HG03066 (cell line): ENCODE measurements around the gene CALML6.
"Not testable (repeated sequence)": the region's sequence is repeated elsewhere in the genome, so short reads cannot be mapped to it uniquely, and the experiment has no call there.

Experiments
- ATAC-seq: cut with Tn5 transposase; IDR thresholded peaks from one replicate; pipeline ENCODE4 v1.9.1; 2021; ENCODE audit warnings: low read depth; ENCODE audit not compliant: unreplicated experiment

CALML6 gene

DNA sequence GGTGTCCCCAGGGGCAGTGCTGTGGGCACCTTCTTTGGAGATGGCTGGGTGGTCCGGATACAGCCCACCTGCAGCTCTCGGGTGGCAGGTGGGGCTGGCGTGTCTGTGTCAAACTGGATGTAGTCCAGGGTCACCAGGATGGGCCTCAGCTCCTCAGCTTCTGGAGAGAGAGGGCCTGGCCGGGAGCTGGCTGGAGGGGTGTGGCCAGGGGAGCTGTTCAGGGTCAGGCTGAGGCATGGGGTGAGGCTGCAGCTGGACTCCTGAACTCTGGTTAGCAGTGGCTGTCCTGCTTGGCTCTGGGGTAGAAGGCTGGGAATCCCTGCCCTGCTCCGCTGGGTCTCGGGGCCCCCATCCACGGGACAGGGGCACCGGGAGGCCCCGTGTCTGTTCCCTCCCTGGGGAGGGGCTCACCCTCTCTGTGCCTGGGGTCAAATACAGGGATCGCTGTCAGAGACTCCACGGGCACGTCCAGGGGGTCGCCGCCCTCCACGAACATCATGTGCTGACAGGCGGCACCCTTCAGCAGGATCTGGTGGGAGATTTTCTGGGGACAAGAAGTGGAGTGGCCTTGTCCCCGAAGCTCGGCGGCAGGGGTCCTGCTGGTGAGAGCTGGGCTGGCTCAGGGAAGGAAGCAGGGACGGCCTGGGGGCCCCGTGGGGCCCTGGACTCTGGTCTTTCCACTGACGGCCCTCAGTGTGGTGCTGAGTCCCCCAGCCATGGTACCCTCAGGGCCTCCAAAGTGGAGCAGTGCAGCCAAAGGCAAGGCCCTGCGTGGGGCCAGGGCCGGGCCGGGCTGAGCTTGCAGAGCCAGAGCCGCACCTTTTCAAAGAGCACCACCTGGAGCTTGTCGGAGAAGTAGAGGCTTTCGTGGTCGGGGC is 8.1 kb downstream of the CALML6 start:
- no peak for ATAC-seq

DNA sequence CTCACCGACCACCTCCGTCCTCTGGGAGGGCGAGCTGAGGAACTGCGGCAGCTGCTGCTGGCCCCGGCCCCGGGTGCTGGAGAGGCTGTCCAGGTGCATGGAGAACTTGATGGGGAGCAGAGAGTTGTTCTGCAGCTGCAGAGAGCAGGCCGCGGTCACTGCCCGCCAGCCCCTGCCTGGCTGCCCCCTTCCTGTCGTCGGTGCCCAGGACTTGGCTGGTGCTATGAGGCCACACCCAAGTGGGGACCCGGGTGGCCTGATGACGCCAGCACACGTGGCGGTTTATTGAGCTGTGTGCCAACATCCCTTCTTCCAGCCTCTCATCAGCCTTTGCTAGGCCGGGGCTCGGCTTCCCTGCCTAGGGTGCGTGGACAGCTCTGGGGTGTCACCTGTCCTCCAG is 9.3 kb downstream of the CALML6 start:
- ATAC-seq, result no peak

GRCh38 chr1:1924849-1925248 is 9.8 kb downstream of the CALML6 start:
- ATAC-seq, result no peak

DNA sequence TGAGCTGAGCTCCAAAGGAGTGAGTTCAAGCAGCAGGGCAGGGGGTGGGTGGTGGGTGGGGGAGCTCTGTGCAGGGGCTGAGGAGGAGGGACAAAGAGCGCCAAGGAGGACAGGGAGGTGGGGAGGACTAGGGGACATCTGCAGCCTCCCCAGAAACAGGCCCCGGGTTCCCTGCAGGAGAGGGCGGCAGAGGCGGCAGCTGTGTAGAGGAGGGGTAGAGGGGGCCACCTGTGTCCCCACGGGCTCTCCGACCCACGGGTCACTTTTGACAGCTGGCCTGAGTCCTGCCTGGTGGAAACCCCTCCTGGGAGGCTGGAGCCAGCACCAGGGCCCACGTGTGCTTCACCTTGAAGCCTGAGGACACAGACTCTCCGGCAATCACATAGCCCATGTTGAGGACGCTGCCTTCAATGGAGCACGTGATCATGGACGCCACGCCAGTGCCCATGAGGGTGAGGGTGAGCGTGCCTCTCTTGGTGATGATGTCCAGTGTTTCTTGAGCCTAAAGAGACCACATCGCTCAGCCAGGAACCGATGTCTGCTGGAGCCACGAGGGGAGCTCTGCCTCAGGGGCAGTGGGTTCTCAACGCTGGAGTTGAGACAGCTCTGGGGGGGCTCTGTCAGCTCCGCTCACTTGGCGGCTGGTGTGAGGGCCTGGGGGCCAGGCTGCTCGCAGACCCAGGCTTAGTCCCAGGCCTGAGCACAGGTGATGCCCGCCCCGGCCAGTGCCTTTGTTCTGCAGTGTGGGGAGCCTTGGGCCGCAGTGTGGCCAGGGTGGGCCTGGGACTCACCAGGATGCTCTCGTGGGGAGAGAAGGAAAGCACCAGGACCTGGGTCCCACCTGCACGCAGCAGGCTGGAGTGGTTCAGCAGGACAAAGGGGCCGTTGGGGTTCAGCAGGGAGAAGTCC is 10.6 kb downstream of the CALML6 start:
- ATAC-seq, result no peak

- no peak for ATAC-seq
These were observed 11.3 kb downstream of the CALML6 start for GRCh38 chr1:1926346-1926811.

DNA sequence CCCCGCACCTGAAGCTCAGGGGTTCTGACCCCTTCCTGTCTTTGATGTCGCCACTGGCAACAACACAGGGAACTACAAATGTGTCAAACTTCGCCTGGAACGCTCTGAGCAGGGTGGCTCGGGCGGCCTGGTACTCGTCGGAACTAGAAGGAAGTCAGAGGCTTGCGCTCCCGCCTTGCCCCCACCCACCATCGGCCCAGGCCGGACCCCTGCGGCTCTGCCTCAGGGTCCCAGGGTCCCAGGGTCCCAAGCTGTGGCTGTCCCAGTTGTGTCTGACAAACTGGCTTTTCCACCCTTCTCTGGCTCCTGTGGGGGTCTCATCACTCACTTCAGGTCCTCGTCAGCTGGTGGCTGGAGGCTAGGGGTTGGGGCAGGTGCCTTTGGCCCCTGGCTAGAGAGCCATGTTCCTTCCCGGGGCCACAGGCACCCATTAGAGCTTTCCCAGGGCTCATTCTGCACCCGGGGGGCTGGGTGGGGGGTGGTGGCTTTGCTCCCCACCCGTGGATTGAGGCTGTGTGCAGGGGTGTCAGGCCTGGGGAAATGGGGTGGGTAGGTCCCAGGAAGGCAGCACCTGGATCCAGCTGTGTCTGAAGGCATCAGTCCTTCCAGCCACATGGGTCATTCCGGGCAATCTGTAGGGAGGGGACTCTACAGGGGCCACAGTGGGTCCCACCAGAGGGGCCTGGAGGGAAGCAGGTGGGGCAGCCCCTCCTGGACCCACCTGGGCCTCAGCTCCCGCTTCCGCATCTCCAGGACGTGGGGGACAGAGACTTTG is 12.0 kb downstream of the CALML6 start:
- no peak for ATAC-seq

- no peak for ATAC-seq
These were observed 12.7 kb downstream of the CALML6 start for GRCh38 chr1:1927751-1928150.

DNA sequence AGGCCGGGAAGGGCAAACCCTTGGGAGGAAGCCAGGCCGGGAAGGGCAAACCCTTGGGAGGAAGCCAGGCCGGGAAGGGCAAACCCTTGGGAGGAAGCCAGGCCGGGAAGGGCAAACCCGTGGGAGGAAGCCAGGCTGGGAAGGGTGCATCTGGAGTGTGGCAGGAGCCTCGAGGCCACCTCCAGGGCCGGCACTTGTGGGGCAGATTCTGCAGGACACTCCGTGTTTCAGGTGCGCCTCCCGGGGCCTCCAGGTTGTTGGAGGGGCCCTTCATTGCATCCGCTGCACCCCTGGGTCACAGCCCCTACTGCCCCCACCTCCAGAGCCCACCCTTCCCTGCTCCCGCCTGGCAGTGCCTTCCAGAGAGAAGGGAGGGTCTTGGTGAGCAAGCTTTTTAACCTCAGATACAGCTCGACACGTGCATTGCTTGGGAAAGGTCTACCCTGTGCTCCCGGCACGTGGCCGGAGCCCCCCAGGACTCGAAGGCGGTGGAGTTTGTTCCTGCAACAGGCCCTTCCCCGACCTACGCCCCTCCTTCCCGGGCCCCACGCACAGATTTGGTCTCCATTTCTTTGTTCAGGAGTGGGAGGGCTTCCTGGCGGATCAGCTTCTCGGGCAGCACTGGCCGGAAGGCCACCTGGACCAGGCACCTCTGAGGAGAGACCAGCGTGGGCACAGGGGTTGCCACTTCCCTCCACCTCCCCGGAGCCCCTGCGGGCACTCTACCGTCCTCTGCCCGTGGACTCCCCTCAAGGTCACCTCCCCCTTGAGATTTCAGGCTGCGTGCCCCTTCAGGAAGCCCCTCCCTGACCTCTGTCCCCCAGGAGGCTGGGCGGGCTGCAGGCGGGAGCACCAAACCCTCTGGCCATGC is 13.4 kb downstream of the CALML6 start:
- ATAC-seq, result no peak

DNA sequence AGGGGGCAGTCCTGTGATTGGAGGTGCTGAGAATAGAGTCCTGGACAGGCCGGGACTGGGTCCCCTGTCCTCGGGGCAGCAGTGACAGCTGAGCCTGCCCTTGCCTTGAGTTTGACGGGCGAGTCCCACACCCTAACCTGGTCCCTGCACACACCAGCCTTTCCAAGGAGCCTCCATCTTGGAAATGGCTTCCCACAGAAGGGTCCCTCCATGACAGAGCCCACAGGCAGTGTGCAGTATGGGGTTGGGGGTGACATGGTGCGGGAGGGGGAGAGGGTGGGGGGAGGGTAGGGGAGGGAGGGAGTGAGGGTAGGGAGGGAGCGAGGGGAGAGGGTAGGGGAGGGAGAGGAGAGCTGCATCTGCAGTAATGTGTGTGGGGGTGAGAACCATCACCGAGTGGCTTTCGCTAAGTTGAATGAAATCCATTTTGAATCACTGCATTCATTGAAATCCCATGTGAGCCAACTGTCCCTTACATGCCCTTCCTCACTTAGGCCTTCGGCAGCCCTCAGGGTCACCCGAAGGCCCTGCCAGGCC is 14.1 kb downstream of the CALML6 start:
- ATAC-seq, result no peak

DNA sequence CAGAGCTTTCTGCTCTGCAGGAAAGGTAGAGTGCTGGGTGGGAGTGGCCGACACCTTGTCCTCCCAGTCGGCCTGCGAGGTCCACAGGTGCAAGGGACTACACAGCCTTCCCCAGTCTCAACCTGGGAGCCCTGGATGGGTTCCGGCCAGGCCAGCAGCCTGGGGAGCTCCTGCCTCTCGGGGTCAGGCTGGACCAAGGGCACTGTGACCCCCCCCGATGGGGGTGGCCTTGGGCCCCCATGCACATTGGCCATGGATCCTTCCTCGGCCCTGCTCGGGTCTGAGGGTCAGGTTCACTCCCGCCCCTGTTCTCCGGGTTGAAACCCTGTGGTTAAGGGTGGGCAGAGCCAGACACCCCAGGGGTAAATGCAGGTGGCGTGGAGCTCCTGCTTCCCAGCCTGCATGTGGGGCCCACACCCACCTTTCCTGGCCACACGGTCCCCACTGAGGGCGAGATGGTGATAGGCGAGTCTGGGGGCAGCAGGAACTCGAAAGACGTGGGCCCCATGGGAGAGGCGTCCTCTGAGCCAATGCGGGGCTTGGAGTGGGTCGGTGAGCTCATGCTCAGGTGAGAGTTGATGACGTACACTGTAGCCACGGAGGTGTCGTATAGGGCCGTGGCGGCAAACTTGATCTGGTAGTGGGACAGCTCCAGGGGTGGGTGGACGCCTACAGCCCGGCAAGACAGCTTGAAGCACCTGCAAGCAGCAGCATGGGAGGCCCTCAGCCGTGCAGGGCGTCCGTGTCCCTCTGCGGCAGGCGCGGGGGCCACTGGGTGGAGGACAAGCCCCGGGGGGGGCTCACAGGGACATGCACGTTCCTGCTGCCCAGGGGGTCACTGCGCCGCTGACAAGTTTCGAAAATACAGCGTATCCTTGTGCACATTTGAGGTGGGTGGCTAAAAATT is 14.8 kb downstream of the CALML6 start:
- ATAC-seq, result no peak

DNA sequence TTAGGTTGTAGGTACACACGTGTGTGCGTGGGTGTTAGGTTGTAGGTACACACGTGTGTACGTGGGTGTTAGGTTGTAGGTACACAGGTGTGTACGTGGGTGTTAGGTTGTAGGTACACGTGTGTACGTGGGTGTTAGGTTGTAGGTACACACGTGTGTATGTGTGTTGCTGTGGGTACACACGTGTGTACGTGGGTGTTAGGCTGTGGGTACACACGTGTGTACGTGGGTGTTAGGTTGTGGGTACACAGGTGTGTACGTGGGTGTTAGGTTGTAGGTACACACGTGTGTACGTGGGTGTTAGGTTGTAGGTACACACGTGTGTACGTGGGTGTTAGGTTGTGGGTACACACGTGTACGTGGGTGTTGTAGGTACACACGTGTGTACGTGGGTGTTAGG is 19.8 kb downstream of the CALML6 start:
- not testable (repeated sequence) for ATAC-seq

GRCh38 chr1:1937061-1937460 is 22.0 kb downstream of the CALML6 start:
- ATAC-seq, result no peak

DNA sequence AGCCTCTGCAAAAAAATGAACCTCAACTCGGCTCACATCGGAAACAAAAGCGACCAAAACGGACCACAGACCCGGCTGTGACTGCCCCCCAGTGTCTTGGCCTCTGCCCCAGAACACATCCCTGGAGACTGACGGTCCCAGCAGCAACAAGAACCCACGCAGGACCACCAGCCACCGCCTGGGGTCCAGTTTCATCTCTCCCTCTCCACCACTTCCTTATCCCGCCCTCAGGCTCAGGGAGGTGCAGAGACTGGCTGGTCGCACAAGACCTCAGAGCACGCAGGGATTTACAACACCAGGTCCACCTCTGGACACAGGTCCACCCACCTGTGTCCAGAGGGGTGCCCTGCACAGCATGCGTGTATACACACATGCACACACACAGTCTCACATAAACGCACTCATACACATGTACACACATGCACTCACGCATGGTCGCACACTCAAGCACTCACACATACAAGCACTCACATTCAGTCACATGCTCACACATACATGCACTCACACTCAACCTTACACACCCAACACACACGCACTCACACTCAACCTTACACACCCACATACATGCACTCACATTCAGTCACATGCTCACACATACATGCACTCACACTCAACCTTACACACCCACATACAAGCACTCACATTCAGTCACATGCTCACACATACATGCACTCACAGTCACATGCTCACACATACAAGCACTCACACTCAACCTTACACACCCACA is 22.7 kb downstream of the CALML6 start:
- ATAC-seq, result no peak

- ATAC-seq, result no peak
These were observed 23.2 kb downstream of the CALML6 start for GRCh38 chr1:1938276-1938573.

- no peak for ATAC-seq
These were observed 23.7 kb downstream of the CALML6 start for GRCh38 chr1:1938613-1939295.

GRCh38 chr1:1939296-1940122 is 24.4 kb downstream of the CALML6 start:
- ATAC-seq, result no peak

DNA sequence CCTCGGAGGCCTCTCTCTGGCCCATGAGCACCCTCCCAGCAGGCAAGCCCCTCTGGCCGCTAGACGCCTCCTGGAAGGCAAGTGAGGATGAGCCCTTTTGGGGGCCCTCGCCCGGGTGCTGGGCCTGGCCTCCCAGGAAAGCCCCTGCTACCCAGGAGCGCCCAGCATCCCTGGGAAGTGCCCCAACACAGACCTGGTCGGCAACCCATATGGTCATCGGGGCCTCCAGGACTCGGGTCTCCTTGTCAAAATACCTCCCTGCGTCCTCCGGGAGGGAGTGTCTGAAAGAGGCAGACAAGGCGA is 25.0 kb downstream of the CALML6 start:
- ATAC-seq, result no peak
